CD4-positive, alpha-beta T cell treated with Interleukin-17A for 1 hour (primary cell): Measurements from ENCODE around the gene LIX1.
"Not testable (repeated sequence)": the region's sequence is repeated elsewhere in the genome, so short reads cannot be mapped to it uniquely, and the experiment has no call there.

Source experiments
- DNase-seq: peaks from one replicate; pipeline ENCODE4 v3.0.0-alpha.2; 2020

LIX1 gene

GRCh38 chr5:97141031-97141430, 1.4 kb downstream of the LIX1 start:
- no peak for DNase-seq

GRCh38 chr5:97140250-97140649, 2.2 kb downstream of the LIX1 start:
- DNase-seq, result not testable (repeated sequence)

- DNase-seq, result no peak
Observed at GRCh38 chr5:97136475-97136874, 5.9 kb downstream of the LIX1 start.

- DNase-seq, result no peak
Observed at GRCh38 chr5:97135868-97136267, 6.5 kb downstream of the LIX1 start.

GRCh38 chr5:97134634-97135033, 7.8 kb downstream of the LIX1 start:
- DNase-seq, result no peak

- DNase-seq, result no peak
Observed at GRCh38 chr5:97133101-97133500, 9.3 kb downstream of the LIX1 start.

- no peak for DNase-seq
Observed at GRCh38 chr5:97131921-97132320, 10.5 kb downstream of the LIX1 start.

GRCh38 chr5:97131139-97131710, 11.2 kb downstream of the LIX1 start:
- no peak for DNase-seq

- no peak for DNase-seq
Observed at GRCh38 chr5:97127727-97128126, 14.7 kb downstream of the LIX1 start.

- DNase-seq, result no peak
Observed at GRCh38 chr5:97125125-97125683, 17.2 kb downstream of the LIX1 start.

- no peak for DNase-seq
Observed at GRCh38 chr5:97124335-97124734, 18.1 kb downstream of the LIX1 start.

GRCh38 chr5:97121848-97122247, 20.6 kb downstream of the LIX1 start:
- no peak for DNase-seq

- DNase-seq, result no peak
Observed at GRCh38 chr5:97120195-97120594, 22.2 kb downstream of the LIX1 start.

GRCh38 chr5:97119007-97119390, 23.4 kb downstream of the LIX1 start:
- no peak for DNase-seq

GRCh38 chr5:97118261-97119006, 24.0 kb downstream of the LIX1 start:
- no peak for DNase-seq

GRCh38 chr5:97115932-97116331, 26.5 kb downstream of the LIX1 start:
- no peak for DNase-seq

GRCh38 chr5:97112230-97112629, 30.2 kb downstream of the LIX1 start:
- DNase-seq, result no peak

- no peak for DNase-seq
Observed at GRCh38 chr5:97111616-97112015, 30.8 kb downstream of the LIX1 start.

- DNase-seq, result no peak
Observed at GRCh38 chr5:97111004-97111403, 31.4 kb downstream of the LIX1 start.

GRCh38 chr5:97107318-97107717, 35.1 kb downstream of the LIX1 start:
- DNase-seq, result no peak

GRCh38 chr5:97106216-97106581, 36.2 kb downstream of the LIX1 start:
- DNase-seq, result no peak

GRCh38 chr5:97105501-97106215, 36.8 kb downstream of the LIX1 start:
- DNase-seq, result no peak

GRCh38 chr5:97102010-97102470, 40.4 kb downstream of the LIX1 start:
- DNase-seq, result no peak
